K562 treated with DMSO at 1 percent for 12 hours (cell line): ENCODE measurements around the gene DHRS9. TPM values are rescaled to one million over a fixed set of nuclear protein-coding genes. Genes with fewer than 3 reads are reported as not detected.

Experiments used
- total RNA-seq: library from RNA; unstranded; fragments of 300-600 nt; gene quantifications from 2 replicates; pipeline ENCODE4 v1.2.3, GENCODE V29; 2022; ENCODE audit not compliant: insufficient read depth

DHRS9 gene
- not detected in 2 replicates for total RNA-seq

DNA sequence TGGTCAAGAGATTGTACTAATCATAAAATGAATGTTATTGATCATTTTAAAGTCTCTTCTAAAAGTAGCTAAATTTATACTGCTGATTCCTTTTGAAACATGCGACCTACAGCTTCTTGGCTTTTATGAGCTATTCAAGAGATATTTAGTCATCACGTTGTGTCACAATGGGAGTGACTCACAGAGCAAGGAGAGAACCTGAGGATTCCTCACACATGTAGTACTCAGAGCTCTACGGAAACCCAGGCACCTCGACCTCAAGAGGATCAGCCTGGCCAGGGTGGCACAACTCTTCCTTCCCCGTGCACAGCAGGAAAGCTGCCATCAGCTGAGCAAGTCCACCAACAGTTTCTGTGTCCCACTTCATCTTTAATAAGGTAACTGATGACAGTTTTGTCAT is at the start of gene DHRS9:
Gene DHRS9 (plus strand): TSS at position 223 of the 400 bp plus-strand sequence. CDS start 12,019 bp downstream, outside the sequence.

DNA sequence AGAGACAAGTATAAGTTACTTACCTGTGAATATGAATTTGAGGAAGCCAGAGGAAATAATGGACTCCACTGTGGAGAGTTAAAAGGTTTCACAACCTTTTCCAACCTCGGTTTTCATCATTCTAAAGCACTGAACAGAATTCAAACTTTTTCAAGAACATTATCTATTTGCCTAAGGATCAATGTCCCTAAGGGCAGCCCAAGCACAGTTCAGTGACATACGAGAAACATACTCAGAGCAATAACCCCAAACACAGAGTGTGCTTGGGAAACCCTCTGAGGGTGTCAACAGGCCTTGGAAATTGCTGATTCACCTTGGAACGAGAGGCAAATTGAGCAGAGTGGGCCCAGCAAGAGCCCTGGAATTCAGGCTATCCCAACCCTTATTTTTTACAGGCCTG is 38.2 kb upstream of the DHRS9 start, which contains the start of gene ABCB11:
Gene ABCB11 (minus strand): TSS at position 123 of the 400 bp plus-strand sequence. CDS start 13,199 bp downstream, outside the sequence.

Other genes with a start within 250 kb of the DHRS9 start
- 53.3 and 88.5 TPM in 2 replicates for gene SPC25, start 179.1 kb upstream of the DHRS9 start, total RNA-seq
- not detected in 2 replicates for gene G6PC2, start 168.3 kb upstream of the DHRS9 start, total RNA-seq
- 0.21 TPM in 1 of 2 replicates, not detected in the other for gene ABCB11, start 38.2 kb upstream of the DHRS9 start, total RNA-seq